Cardiac fibroblast (primary cell): Measurements from ENCODE around the gene JAG1.

Experiments used
- DNase-seq, 2 donors: peaks; one replicate each; pipeline versions ENCODE4 v3.0.0 to v3.0.0-alpha.2; 2010; ENCODE audit warnings: low read depth in 2 of 2
- H3K4me3 ChIP-seq, 2 donors: replicated peaks in 1 of 2; 1 replicate in 1 of 2; 2 replicates in 1 of 2; pipeline ENCODE4 v1.5.1; 2011; ENCODE audit warnings: low read depth in 2 of 2, low read length in 2 of 2, mild to moderate bottlenecking in 2 of 2, moderate library complexity in 1 of 2
- TF ChIP-seq, protein P1 (sequence below): IDR thresholded peaks from one replicate; pipeline ENCODE4 v1.5.1; 2011; ENCODE audit warnings: low read depth, mild to moderate bottlenecking, low read length, inconsistent platforms

JAG1 gene

DNA sequence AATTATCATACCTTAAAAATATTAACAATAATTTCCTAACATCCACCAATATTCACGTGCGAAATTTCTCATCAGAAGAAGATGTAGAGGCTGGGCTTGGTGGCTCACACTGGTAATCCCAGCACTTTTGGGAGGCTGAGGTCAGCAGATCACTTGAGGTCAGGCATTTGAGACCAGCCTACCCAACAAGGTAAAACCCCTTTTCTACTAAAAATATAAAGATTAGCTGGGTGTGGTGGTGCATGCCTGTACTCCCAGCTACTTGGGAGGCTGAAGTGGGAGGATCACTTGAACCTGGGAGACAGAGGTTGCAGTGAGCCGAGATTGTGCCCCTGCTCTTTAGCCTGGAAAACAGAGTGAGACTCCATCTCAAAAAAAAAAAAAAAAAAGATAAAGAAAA, 36.1 kb upstream of the JAG1 start:
- TF ChIP-seq, protein P1, sequence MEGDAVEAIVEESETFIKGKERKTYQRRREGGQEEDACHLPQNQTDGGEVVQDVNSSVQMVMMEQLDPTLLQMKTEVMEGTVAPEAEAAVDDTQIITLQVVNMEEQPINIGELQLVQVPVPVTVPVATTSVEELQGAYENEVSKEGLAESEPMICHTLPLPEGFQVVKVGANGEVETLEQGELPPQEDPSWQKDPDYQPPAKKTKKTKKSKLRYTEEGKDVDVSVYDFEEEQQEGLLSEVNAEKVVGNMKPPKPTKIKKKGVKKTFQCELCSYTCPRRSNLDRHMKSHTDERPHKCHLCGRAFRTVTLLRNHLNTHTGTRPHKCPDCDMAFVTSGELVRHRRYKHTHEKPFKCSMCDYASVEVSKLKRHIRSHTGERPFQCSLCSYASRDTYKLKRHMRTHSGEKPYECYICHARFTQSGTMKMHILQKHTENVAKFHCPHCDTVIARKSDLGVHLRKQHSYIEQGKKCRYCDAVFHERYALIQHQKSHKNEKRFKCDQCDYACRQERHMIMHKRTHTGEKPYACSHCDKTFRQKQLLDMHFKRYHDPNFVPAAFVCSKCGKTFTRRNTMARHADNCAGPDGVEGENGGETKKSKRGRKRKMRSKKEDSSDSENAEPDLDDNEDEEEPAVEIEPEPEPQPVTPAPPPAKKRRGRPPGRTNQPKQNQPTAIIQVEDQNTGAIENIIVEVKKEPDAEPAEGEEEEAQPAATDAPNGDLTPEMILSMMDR: no peak
- DNase-seq: no peak
- no peak overlapping the region for H3K4me3 ChIP-seq

- DNase-seq: peak; percentile 77 to 83
Measured at GRCh38 chr20:10708351-10709185, 34.8 kb upstream of the JAG1 start.

GRCh38 chr20:10707791-10708190, 34.0 kb upstream of the JAG1 start:
- no peak overlapping the region for H3K4me3 ChIP-seq
- no peak for DNase-seq
- TF ChIP-seq, protein P1: no peak

More at GRCh38 chr20:10708351-10709185, 34.8 kb upstream of the JAG1 start:
- TF ChIP-seq, protein P1: no peak
- no peak overlapping the region for H3K4me3 ChIP-seq

DNA sequence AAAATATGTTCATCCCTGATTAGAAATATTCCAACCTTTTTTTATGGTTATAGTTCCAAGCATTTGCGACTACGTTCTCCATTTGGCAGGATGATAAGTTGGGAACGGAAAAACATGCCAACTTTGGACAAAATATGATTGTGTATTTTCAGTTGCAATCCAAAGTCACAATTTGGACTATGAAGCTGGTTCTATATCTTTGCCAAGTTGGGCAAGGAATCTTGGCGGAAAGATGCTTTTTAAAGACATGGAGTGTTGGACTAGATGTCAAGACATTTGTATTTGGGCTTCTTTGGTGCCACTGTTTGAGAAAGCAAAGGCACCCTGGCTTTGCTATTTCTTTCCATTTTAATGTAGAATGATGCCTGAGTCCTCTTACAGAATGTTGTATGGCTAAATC, 33.3 kb upstream of the JAG1 start:
- H3K4me3 ChIP-seq: no peak overlapping the region
- no peak for DNase-seq
- TF ChIP-seq, protein P1: no peak

DNA sequence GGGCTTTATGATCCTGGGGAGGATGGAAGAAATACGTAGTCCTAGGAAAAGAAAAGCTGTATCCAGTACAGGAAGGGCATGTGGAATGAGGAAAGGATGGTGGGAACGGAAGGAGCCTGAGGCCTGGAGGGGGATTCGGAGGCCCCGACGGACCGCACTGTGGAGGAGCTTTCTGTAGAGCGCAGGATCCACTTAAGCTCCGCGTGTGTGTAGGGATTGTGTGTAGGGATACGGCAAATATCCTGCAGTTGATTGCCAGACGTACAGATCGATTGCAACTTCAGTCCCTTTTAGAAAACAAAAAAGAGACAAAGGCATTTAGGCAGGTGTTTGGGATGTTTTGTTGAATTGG, 32.6 kb upstream of the JAG1 start:
- H3K4me3 ChIP-seq: no peak overlapping the region
- TF ChIP-seq, protein P1: no peak
- no peak for DNase-seq

DNA sequence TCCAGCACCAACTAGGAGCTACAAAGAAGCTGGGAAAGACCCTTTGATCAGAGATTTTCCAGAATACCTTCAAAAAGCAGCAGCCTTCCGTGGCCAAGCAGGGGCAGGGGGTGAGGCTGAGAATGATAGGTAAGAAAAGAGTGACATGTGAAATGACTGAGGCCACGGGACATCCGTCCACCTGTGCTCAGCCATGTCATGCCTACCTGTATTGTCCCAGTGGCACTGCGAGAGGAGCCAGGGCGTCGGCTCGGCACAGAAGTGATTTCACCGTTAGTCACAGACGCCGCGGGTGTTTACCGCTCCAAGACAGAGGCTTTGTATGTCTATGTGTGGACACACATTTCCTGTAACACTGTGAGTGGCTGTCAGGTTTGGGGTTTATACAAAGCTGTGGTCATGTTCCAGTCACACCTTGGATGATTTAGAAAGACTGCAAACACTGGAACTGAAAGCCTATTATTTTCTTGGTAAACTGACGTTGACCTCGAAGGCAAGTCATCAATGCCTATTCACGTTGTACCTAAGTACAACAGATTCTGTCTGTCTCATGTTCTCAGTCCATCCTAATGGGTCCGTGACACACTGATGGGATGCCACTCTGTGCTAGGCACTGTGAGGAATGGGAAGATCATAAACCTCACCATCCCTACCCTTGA, 32.1 kb upstream of the JAG1 start:
- TF ChIP-seq, protein P1: no peak
- no peak overlapping the region for H3K4me3 ChIP-seq
- DNase-seq: no peak
